AG09309 (cell line): ENCODE measurements around the gene ARHGAP26.

Experiments used
- DNase-seq: peaks from one replicate; pipeline ENCODE4 v3.0.0-alpha.2; 2010; ENCODE audit warnings: low read depth
- H3K4me3 ChIP-seq: 2 replicates; pipeline ENCODE4 v1.5.1; 2011; ENCODE audit warnings: mild to moderate bottlenecking, low read depth, low read length, moderate library complexity; ENCODE audit not compliant: control insufficient read depth
- CTCF ChIP-seq: IDR thresholded peaks from 2 replicates; pipeline ENCODE4 v1.5.1; 2011; ENCODE audit warnings: mild to moderate bottlenecking, low read depth, low read length, inconsistent platforms; ENCODE audit not compliant: insufficient read depth, control insufficient read depth; ENCODE audit errors: missing control alignments

The ARHGAP26 gene

GRCh38 chr5:142832263-142832662, 62.1 kb downstream of the ARHGAP26 start:
- DNase-seq, result no peak
- no peak for TF ChIP-seq CTCF
- H3K4me3 ChIP-seq, result no peak overlapping the region

GRCh38 chr5:142833517-142834449, 63.6 kb downstream of the ARHGAP26 start:
- DNase-seq, result no peak
- no peak for TF ChIP-seq CTCF
- H3K4me3 ChIP-seq, result no peak overlapping the region

DNA sequence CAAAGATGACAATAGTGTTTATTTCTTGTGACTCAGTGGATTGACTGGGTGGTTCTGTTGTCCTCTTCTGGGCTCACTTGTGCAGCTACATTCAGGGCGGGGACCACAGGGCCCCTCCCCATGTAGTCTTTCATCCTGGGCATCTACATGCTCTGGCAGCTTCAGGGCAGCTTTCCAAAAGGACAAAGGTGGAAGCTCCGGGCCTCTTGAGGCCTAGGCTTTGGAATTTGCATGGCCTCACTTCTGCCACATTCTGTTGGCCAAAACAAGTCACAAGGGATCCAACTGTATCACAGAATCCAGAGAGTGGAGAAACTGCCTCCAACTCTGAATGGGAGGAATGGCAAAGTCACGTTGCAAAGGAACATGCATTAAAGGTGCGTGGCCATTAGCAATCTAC, 64.3 kb downstream of the ARHGAP26 start:
- H3K4me3 ChIP-seq, result no peak overlapping the region
- no peak for DNase-seq
- TF ChIP-seq CTCF, result no peak

GRCh38 chr5:142835540-142835939, 65.4 kb downstream of the ARHGAP26 start:
- TF ChIP-seq CTCF, result no peak
- DNase-seq, result no peak
- no peak overlapping the region for H3K4me3 ChIP-seq

DNA sequence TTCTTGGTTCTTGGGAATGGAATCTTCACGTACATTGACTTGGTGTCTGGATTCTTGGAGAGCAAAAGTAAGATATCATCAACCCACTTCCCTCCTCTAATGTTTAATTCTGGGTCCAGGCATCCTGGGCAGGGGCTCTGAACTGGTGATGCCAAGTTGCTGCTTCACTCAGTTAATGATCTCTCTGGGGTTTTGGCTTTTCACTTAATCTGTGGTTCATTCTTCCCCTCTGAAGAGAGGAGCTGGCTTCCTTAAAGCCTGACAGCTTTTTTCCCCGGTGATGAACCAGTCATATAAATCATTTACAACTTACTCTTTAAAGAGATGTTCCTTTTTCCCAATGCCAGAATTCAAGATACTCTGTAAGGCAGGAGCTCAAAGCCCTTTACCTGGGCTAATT, 65.9 kb downstream of the ARHGAP26 start:
- DNase-seq, result no peak
- no peak for TF ChIP-seq CTCF
- no peak overlapping the region for H3K4me3 ChIP-seq

DNA sequence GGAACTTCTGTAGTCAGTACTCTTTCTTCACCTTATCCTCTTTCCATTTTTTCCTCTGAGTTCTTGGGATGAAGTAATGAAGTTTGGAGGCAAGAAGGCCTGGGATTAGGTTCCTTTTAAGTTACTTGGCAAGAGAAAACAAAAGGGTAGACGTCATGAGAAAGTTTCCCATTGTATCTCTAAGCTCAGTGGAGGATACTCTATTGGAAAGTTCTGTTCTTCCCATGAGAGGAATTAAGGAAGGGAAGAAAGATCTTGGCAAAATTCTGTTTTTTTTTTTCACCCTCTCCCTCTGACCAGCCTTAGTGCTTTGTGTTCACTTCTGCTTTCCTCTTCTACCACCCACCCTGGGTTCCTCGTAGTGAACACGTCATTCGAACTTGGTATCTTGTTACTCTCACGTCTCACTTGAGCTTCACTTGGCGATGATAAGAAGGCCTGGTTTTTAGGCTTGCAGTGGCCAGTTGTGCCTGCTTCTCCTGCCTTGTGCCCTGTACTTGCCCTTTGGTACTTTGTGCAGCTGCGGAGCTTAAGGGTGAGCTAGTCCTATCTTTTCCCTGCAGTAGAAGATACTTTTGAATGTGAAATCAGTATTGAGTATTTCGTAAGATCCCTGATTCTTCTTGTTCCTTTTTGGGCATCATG, 67.0 kb downstream of the ARHGAP26 start:
- no peak overlapping the region for H3K4me3 ChIP-seq
- DNase-seq, result no peak
- TF ChIP-seq CTCF, result no peak

GRCh38 chr5:142838845-142839244, 68.7 kb downstream of the ARHGAP26 start:
- TF ChIP-seq CTCF, result no peak

More at GRCh38 chr5:142838845-142839244, 68.7 kb downstream of the ARHGAP26 start:
- no peak for DNase-seq
- no peak overlapping the region for H3K4me3 ChIP-seq
